Suppressor macrophage (primary cell): ENCODE measurements around the gene ARAP1.

ENCODE experiments used
- DNase-seq, 4 experiments: peaks; one replicate each; pipeline ENCODE4 v3.0.0-alpha.2; 2020 to 2022

ARAP1 gene

DNA sequence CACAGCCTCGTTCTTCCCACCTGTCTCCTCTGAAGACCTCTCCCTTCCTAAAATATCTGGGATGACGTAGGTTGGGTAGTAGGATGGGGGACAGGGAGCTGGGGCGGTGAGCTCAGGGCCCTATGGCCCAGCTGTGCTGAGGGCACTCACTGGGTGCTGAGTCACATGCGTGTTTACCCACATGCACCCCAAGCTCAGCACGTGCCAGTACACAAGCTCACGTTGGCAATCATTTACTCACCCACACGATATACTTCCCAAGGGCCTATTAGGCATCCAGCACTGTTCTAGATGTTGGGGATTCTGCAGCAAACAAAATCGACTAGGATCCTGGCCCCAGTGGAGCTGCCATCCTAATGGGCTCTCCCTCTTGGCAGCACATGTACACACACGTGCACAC is 28.7 kb downstream of the ARAP1 start:
- DNase-seq: peak; percentile 71 to 85 (median 78)

DNA sequence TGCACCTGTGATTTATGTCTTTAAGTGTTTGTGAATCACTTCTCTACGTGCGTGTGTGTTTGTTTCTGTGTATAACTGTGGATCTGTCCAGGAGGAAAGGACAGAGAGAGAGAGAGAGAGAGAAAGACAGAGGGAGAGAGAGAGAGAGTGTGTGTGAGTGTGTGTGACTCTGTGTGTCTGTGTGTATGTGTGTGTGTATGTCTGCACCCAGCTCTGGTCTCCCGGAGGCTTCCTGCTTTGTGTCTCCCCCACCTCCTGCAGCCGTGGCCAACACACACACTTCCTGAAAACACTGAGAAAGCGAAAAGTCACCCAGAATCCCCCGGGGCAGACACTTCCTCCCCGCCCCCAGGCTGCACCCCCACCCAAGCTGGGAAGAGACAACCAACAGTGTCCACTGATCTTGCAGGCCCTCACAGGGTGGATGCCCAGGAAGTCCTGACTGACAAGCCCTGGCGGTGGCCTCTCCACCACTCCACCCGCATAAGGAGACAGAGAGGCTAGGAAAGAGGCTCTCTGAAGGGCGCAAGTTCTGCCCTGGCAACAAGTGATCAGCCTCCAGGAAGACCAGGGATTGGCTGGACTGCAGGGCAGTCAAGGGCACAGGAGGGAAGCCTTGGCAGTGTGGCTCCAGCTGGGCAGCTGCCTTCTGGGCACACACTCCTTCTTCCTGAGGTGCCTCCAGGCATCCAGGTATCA is 30.0 kb downstream of the ARAP1 start:
- peak; percentile 94 to 97 (median 96) for DNase-seq

DNA sequence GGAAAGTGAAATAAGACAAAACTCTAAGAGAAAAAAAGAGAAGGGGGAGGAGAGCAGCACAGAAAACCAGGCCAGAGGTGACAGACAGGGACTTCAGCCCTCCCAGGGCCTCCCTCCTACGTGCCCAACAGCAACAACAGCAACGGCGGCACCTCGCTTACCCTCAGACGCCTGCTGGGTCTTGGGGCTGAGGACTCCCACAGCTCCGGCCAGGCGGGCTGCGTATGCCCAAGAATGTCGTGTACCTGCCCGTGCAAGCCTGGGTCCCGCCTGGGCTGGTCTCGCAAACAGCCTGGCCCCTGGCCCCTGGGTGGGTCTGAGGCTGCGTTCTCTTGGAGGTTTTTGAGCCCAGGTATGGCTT is 30.5 kb downstream of the ARAP1 start:
- peak; percentile 59 to 80 (median 72) for DNase-seq

DNA sequence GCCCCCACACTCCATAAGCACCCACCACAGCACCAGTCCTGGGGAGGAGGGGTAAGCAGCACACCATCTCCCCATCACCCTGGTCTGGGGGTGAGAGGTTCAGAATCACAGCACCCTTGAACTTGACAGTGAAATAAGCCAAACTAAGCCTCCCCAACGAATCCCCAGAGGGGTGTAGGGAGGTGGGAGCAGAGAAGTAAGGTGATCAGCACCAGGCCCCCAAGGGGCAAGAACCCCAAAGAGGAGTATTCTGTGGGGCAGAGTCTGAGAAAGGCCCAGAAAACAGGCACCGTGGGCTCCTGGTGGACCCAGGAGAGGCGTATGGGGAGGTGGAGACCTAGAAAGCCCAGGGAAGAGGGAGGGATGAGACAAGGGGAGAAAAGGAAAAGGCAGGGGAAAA is 30.9 kb downstream of the ARAP1 start:
- DNase-seq: no peak

DNA sequence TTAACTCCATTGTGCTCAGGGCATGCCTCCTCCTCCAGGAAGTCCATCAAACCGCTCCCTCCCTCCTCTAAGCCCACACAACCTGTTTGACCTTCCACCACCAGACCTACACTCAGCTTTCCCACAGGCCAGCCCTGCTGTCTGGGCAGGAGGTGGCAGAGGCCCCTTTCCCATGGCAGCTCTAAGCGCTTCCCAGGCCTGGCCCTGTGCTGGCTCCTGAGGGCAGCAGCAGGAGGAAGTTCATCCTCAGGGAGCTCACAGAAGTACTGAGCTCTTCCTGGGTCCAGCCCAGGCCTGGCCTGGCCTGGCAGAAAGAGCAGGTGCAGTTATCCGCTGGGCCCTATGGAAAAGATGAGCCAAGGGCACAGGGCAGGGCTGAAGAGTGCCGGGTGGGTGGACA is 31.4 kb downstream of the ARAP1 start:
- peak in 3 of 4 experiments; percentile 55 to 71 (median 56) for DNase-seq

DNA sequence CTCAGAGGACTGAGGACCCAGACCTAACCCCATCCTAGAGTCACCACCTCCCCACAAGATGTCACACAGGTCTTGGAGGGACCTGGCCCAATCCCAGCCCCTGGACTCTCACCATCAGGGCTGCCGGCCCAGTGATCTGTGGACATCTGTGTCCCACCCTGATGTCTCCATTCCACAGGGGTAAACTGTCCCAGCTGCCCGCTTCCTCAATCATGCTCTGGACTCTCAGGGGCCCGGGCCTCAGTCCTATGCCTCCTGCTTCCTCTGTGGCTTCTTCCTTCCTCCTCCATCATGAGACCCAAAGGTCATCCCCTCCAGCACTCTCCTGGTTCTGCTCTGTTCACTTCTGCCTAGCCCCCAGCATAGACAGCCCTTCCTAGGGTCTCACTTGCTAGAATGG is 32.2 kb downstream of the ARAP1 start:
- peak; percentile 74 to 86 (median 84) for DNase-seq

DNA sequence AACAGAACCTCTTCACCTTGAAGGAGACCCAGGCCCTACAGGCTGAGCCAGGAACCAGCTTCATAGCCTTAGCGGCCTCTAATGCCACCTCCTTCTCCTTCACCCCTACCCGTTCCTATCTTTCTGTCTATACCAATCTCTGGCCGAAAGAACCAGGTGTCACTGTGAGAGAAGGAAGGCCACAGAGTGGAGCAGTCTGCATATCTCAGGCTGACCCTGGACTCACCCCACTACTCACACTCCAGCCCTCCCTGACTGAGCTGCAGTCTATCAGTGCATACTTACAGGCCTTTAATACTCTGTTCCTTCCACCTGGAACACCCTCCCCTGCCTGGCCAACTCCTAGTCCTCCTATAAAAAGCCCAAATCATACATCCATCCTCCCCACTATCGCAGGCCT is 32.7 kb downstream of the ARAP1 start:
- no peak for DNase-seq

DNA sequence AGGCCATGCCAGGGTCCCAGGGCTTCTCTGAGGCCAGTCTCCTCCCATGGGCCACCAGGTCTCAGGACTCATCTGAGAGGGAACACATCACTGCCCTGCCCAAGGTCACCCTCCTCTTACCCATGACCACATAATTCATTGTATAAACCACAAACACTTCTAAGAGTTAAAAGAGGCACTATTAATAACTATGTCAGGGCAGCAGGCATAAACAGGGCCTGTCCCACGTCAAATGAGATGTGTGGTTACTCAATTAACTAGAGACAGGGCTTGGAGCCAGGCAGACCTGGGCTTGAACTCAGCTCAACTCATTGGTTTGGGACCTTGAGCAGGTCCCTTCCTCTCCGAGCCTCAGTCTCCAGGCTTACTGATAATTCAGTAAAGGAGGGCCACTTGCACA is 33.1 kb downstream of the ARAP1 start:
- peak; percentile 59 to 77 (median 64) for DNase-seq

DNA sequence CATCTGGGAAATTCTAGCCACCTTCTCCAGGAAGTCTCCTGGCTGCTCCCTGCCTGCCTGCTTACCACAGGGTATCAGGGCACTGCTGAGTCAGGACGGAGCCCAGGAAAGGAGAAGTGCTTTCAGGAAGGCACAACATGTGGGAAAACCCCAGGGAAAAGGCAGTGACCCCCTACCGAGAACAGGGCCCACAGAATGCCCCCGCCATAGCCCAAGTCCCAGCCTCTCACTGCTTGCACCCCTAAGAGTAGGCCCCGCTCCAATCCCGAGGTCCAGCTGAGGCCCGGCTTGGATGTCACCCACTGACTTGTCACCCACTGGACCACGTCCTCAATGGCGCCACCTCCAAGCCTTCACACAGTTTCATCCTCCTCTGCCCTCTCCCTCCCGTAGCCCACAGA is 34.1 kb downstream of the ARAP1 start:
- DNase-seq: peak; percentile 72 to 87 (median 84)

DNA sequence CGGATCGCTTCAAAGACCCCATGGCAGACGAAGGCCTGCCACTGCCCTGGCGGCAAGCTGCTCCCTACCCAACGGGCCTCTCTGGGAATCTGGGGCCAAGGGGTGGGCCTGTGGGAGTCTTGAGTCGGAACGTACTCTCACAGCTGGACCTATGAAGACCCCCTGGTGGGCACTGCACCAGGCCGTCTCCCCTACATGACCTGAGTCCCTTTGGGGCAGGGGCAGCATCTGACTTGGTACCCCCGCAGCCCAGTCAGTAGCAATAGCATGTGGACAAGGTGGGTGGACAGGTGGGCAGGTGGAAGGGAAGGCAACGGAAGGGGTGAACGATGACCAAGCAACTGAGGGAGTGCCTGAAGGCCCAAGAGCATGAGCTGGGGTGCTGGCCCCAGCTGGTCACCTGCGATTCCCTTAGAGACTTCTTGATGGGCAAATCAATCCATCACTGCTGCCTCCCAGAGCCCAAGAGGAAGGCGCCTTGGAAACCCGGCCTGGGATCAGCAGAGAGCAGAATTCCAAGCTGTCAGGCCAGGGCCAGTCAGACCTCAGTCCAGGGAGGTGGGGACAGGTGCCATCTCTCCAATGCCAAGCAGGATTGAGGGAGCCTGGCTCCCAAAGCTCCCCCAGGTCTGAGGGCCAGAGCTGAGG is 35.3 kb downstream of the ARAP1 start:
- DNase-seq: no peak

DNA sequence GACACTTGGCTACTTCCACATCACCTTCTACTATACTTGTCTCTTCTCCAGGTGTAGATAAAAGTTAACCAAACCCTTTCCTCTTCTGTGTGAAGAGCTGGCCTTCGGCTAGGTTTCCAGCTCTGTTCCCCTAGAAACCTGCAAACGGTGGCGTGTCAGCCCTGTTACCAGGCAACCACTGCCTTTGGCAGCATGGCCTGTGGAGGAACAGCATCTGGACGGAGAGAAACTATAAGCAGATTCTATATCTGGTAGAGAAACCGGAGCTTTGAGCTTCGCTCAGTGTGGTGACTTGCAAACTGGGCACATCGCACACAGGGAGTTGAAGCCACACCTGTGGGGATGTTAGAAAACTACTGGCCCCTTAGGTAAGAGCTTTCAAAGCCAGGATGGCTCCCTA is 35.9 kb downstream of the ARAP1 start:
- no peak for DNase-seq

DNA sequence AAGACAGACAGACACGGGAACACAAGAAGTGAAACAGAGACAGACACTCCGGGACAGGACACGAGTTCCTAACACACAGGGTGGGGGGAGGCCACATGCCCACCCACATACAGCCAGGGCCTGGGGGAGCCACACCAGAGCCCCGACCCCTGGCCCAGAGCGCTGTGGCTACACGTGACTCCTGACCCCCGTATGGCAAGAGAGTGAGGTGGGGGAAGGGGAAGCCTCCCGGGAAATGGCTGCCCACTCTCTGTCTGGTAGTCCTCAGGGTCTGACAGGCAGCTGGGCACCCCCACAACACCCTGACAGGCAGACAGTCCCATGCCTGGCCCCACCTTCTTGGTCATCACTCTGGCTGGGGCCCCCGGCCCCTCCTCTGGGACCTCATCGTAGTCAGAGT is 39.4 kb downstream of the ARAP1 start:
- DNase-seq: peak in 2 of 4 experiments; percentile 50 to 51

DNA sequence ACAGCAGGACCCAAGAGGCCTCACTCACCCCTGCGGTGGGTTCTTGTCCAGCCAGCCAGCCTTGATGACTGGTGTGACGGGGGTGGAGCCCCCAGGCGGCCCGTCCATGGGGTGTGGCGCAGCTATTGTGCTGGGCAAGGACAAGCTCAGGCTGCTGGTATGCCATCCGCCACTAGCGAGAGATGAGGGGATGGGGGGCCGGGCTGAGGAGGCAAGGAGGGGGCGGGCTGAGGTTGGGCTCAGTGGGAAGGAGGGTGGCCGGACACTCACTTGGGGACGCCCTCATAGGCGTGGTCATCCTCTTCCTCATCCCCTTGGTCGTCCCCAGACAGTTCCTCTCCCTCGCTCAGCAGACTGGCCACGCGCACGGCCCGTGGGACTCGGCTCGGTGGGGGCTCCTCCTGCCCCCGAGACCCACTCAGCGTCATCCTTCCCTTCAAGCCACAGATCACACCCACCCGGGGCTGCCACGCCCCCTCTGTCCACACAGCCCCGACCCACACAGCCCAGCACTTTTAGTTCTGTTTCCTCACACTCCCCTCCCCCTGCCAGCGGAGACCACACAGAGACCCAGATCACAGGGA is 39.9 kb downstream of the ARAP1 start:
- DNase-seq: peak; percentile 91 to 96 (median 96)

DNA sequence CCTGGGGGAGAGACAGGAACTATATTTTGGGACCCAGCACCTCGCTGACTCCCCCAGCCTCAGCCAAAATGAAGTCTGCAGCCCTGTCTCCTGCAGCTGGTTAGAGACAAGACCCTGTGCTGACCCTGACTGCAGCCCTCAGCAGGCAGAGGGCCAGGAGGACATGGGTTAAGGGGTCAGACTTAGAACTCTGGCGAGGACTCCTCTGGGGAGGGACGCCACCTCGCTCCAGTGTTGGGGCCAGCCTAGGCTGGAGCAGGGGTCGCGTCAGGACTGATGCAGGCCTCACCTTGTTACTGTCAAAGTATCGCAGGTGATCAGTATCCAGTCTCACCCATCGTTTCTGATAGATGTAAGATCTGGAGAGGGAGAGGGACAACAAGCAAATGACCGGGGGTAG is 41.1 kb downstream of the ARAP1 start:
- no peak for DNase-seq

DNA sequence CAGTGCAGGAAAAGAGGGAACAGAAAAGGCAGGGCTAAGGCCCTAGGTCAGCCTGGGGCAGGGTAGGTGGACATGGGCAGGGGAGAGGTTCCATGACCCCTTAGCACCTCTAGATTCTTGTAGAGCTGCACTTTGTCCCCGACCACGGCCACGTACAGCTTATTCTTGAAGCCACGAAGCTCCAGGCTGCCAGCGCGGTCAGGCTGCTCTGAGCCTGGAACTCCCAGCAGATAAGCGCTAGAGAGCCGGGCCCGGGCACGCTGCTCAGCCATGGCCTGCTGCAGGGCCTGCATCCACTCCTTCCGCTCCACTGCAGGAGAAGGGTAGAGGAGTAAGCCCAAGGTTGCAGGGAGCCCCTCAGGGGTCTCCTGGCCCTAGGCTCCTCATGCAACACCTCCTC is 41.9 kb downstream of the ARAP1 start:
- DNase-seq: no peak

DNA sequence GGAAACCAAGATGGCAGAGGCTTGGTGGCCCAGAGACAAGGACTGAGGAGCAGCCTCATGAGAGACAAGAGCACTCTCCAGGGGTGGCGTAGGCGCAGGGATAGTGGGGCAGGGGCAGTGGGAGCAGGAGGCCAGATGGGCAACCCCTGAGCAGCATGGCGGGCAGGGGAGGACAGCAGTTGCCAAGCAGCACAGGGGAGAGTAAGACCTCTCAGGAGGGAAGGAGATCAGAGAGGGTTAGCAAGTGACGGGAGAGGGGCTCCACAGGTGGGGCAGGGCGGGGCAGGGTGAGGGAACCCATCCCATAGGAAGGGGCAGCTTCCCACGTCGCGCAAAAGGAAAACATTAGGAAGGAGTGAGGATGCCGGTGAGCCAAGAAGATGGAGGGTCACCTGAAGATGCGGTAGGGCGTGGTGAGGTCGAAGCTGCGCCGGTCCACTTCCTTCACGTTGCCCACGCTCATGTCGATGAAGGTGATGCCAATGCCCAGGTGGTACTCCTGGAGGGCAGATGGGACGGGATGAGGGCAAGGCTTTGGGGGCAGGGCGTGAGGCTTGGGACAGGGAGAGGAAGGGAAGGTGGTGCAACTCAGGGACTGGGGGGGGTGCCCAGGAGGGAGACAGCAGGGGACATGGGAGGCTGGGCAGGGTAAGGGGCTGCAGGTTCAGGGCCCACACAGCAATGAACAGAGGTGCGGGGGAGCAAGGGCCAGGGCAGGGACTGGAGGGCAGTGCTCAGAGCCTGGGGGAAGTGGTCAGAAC is 42.5 kb downstream of the ARAP1 start:
- DNase-seq: no peak

DNA sequence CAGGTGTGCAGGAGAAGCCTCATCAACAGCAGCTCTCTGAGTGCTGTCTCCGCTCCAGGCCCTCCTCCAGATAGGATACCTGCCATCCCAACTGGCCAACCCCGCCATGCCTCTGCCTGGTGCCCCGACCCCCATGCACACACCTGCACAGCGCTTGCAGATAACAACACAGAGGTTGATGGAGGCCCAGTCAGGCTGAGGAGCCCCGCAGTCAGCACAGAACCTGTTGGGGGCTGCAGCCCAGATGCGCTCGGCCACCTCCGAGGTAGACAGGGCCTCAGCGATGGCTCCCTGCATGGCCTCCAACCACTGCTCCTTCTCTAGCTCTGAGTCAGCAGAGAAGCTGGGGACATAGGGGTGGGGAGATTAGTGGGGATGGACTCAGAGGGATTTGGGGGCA is 45.2 kb downstream of the ARAP1 start:
- DNase-seq: no peak

DNA sequence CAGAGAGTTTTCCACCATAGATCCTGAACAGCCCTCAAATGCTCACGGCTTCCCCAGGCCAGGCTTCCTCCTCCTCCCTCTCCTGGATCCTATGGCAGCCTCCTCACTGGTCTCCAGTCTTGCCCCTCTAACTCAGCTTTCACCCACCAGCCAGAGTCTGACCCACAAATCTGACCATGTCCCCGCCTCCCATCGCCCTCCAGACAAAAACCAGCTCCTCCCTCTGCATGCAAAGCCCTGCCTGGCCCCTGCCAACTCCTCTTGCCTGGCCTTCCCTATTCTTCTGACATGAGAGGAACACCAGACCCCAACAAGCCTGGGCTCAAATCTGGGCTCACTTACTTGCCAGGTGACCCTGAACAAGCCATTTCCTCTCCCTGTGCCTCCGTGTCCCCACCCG is 45.6 kb downstream of the ARAP1 start:
- DNase-seq: no peak

DNA sequence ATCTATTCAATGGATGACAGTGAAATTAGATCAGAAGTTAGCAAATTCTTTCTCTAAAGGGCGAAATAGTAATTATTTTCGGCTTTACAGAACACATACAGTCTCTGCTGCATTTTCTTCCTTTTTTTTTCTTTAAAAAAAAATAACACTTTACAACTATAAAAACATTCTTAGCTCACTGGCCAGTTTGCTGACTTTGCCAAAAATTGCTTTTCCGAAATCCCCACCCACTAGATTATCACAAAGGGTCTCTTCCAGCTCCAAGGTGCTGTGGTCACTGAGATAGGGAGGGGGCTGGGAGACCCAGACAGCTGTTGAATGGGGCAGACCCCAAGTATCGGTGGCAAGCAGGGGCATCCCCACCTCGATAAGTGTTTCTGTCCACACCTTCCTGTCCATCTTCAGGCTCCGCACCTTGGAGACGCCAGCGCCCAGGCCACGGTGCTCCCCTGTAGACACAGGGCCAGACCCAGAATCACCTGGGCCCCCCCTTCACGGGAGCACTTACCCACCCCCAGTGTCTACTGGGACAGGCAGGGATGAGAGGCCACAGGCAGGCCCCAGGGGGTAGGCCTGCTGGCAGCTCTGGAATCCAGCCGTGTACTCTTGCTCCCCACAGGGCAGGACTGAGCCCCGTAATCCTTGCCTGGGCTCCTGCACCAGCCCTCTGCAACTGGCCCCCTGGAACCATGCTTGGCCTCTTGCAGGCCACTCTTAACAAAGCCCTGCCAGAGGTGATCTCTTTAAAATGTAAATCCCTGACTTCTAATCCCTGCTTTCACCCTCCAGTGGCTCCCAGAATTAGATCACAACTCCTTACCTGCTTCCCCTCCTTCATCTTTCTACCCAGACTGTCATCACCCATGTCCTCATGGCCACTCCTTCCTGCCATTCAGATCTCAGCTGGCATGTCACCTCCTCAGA is 46.5 kb downstream of the ARAP1 start:
- DNase-seq: no peak

DNA sequence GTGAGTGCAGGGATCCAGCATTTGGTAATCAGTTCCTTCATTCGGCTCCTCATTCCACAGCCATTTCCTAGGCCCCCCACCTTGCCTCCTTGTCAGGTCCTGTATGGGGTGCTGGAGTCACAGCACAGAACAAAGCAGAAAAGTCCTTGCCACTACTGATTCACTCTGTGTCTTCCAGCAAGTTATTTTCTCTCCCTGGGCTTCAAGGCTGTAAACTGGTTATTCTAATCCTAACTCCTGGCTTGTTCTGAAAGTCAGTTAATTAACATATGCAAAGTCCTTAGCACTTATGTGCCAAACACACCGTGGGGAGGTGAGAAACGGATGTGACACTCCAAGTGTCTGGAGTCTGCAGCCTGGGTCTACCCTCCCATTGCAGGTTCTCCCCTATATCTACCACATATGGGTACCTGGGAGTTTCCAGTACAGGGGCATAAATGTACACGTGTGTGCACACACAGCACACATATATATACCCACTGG is 47.4 kb downstream of the ARAP1 start:
- DNase-seq: no peak

DNA sequence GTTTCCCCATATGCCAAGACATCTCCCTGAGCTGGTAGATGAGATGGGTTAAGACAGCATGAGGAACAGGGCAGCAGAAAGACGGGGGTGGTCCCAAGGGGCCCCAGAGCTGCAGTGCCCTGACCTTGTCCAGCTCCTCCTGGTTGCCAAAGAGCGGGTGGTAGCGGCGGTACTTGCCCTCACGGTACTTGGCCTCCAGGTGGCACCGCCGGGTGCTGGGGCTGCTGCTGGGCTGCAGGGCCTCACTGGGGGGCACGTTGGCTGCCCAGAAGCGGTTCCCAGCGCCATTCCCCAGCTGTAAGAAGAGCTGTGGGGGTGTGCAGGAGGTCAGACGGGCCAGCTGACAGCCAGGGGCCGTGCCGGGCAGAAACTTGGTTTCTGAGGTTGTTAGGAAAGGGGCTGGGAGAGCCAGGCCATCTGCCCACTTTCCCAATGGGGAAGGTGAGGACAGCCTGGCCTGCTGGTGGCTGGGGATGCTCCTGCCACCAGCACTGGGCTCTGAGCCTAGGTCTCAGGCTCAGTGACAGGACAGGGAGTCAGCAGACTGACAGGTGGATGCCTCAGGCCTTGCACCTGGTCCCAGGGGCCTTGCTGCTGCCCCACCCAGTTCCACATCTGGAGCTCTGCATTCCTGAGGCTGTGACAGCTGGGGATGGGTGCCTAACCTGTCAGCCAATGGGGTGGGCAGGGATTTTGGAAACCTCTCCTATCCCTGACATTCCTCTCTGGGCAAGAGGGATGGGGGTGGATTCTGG is 48.0 kb downstream of the ARAP1 start:
- no peak for DNase-seq
